Transverse colon (tissue), 4 donors: ENCODE data around the gene FCF1.

Experiments
- CTCF ChIP-seq, 5 experiments: fragments of 200-600 bp in 3 of 5; fragments of 450-650 bp in 2 of 5; sonication (generic) in 3 of 5; IDR thresholded peaks; 1 replicate in 2 of 5; 2 replicates in 3 of 5; pipeline ENCODE4 v1.5.1; 2016 to 2017; ENCODE audit warnings: antibody characterized with exemption in 5 of 5, inconsistent platforms in 3 of 5, mild to moderate bottlenecking in 2 of 5, moderate library complexity in 1 of 5
- EP300 ChIP-seq: sonication (generic); formaldehyde crosslinking; IDR thresholded peaks from one replicate; pipeline ENCODE4 v1.6.1; 2017; ENCODE audit warnings: antibody characterized with exemption, low read depth
- POLR2A ChIP-seq: fragments of 450-650 bp; IDR thresholded peaks from one replicate; pipeline ENCODE4 v1.6.1; 2016; ENCODE audit warnings: antibody characterized with exemption, mild to moderate bottlenecking, moderate library complexity
- POLR2AphosphoS5 ChIP-seq, 3 donors: sonication (generic); formaldehyde crosslinking; IDR thresholded peaks; one replicate each; pipeline ENCODE4 v1.6.1; 2016; ENCODE audit warnings: antibody characterized with exemption in 3 of 3

- TF ChIP-seq CTCF (IDR thresholded peaks at IDR 0.05) = no peak
- no peak for TF ChIP-seq POLR2AphosphoS5 (IDR thresholded peaks at IDR 0.05)
- TF ChIP-seq POLR2A = no peak
- no peak for TF ChIP-seq EP300
These were observed 26.5 kb downstream of the FCF1 start for GRCh38 chr14:74739293-74740030.
